ENCODE measurements around the gene P4HA1. TPM values are rescaled to one million over a fixed set of nuclear protein-coding genes. Genes with fewer than 3 reads are reported as not detected.

The P4HA1 gene
- total RNA-seq, 1 experiment from 2014 or later = 181 TPM

DNA sequence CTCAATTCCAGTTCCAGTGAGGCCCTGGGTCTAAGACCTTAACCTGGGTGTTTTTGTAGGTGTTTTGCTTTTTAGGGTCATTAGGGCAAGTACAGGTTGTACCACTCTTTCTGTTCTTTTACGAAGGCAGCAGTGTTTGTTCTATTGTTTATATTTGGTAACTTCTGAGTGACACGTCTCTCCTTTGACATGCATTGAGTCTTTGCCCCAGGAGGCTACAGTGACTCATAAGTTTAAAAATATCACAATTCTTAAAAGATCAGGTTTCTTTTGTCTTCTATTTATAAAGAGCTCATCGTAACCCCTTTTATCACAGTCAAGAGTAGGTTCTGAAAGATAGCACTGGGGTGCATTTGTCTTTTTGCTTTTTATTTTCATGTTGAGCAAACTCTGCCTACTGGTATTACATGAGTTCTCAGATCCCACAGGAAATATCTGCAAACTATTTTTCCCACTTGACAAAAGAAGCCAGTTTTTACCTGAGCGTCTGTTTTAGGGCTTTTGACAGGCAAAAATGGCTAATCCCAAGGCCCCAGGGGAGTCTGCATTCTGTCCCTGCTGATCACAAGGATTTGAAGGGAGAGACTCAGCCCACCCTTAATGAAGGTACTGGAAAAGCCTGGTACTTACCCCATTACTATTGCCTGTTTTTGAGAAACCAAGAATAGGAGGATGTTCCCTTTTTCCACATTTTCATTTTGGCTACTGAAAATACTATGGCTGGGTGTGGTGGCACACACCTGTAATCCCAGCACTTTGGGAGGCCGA, 21.5 kb upstream of the P4HA1 start:
- CTCF ChIA-PET = interaction anchor here (0.6 to 1.6 kb wide), 3 partner anchors 15 to 22 kb away, joined by 3 to 20 read pairs (median 7); partner anchors contain the start of gene P4HA1
- Histone ChIP-seq H3K9ac (ENCODE audit: low read length) (peak overlapping the region; percentile 40), H3K27me3 (ENCODE audit: low read length) (no peaks in the 10 kb centered on the region), H3K4me2 (ENCODE audit: low read length) (peak overlapping the region; percentile 75), H2AFZ (ENCODE audit: low read length) (peak overlapping the region; percentile 3; the same call in 1 of the 2 replicates), H3K4me1 (ENCODE audit: insufficient read depth, low read length) (peaks cover 59% of the 10 kb centered on the region), H3K9me3 (ENCODE audit: low read length) (no peaks in the 10 kb centered on the region), H4K20me1 (ENCODE audit: low read length) (no peaks in the 10 kb centered on the region), H3K4me3 (ENCODE audit: low read length) (peak overlapping the region; percentile 45), H3K9me2 (replicated peaks; ENCODE audit: low read length) (no peaks in the 10 kb centered on the region), H3K36me3 (ENCODE audit: low read depth, low read length) (no peaks in the 10 kb centered on the region), H3K27ac (ENCODE audit: low read length) (peak overlapping the region; percentile 81), H3K79me2 (ENCODE audit: low read length) (no peaks in the 10 kb centered on the region), H3F3A (ENCODE audit: low read length, unreplicated experiment) (peaks cover 6% of the 10 kb centered on the region)
- ATAC-seq (peak; percentile 87), DNase-seq (peak; percentile 99)
- intact Hi-C loops (cut with micrococcal nuclease) = loop anchor here (1.0 kb wide), 3 partner anchors 8 to 22 kb away; partner anchors contain the start of genes NUDT13 and P4HA1
- POLR2A ChIA-PET (ENCODE audit: unreplicated experiment) = interaction anchor here (0.6 to 1.0 kb wide), 3 partner anchors 22 to 129 kb away, joined by 3 to 15 read pairs (median 5); partner anchors contain the start of genes DNAJC9 and P4HA1
- TF ChIP-seq, protein P1, sequence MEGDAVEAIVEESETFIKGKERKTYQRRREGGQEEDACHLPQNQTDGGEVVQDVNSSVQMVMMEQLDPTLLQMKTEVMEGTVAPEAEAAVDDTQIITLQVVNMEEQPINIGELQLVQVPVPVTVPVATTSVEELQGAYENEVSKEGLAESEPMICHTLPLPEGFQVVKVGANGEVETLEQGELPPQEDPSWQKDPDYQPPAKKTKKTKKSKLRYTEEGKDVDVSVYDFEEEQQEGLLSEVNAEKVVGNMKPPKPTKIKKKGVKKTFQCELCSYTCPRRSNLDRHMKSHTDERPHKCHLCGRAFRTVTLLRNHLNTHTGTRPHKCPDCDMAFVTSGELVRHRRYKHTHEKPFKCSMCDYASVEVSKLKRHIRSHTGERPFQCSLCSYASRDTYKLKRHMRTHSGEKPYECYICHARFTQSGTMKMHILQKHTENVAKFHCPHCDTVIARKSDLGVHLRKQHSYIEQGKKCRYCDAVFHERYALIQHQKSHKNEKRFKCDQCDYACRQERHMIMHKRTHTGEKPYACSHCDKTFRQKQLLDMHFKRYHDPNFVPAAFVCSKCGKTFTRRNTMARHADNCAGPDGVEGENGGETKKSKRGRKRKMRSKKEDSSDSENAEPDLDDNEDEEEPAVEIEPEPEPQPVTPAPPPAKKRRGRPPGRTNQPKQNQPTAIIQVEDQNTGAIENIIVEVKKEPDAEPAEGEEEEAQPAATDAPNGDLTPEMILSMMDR (conservative IDR thresholded peaks at IDR 0.05; ENCODE audit: low read depth, low read length) = no peak
- TF ChIP-seq EZH2phosphoT487 (IDR thresholded peaks at IDR 0.05; ENCODE audit: borderline replicate concordance, low read length) = no peak
- TF ChIP-seq EZH2 (IDR thresholded peaks at IDR 0.05; ENCODE audit: low read length, unreplicated experiment) = no peak
- TSS peak; percentile 87 for BruUV-seq (replicated peaks)

DNA sequence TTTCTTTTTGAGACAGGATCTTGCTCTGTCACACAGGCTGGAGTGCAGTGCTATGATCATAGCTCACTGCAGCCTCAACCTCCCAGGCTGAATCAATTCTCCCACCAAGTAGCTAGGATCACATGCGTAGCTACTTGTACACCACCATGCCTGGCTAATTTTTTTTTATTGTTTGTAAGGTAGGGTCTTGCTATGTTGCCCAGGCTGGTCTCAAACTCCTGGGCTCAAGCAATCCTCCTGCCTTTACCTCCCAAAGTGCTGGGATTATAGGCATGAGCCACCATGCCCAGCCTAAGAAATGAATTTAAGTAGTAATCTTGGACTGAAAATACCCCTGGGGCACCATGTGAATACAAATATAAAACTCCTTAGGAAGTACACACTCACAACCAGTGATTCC, 19.4 kb upstream of the P4HA1 start:
- no TSS peak for BruUV-seq (replicated peaks)
- H3K9me3 ChIP-seq (ENCODE audit: low read length) = no peaks in the 10 kb centered on the region
- no peaks in the 10 kb centered on the region for H3K79me2 ChIP-seq (ENCODE audit: low read length)
- TF ChIP-seq EZH2 (IDR thresholded peaks at IDR 0.05; ENCODE audit: low read length, unreplicated experiment) (no peak), EZH2phosphoT487 (IDR thresholded peaks at IDR 0.05; ENCODE audit: borderline replicate concordance, low read length) (no peak)
- TF ChIP-seq, protein P1 (conservative IDR thresholded peaks at IDR 0.05; ENCODE audit: low read depth, low read length) = no peak
- no peak overlapping the region for H3K4me3 ChIP-seq (ENCODE audit: low read length)
- peaks cover 15% of the 10 kb centered on the region for H3F3A ChIP-seq (ENCODE audit: low read length, unreplicated experiment)
- H3K9ac ChIP-seq (ENCODE audit: low read length) = no peak overlapping the region
- ChIA-PET POLR2A (ENCODE audit: unreplicated experiment) (no interaction called here), CTCF (no interaction called here)
- H3K27me3 ChIP-seq (ENCODE audit: low read length) = no peaks in the 10 kb centered on the region
- no peak overlapping the region for H3K4me2 ChIP-seq (ENCODE audit: low read length)
- H3K27ac ChIP-seq (ENCODE audit: low read length) = no peak overlapping the region
- H4K20me1 ChIP-seq (ENCODE audit: low read length) = no peaks in the 10 kb centered on the region
- DNase-seq = peak; percentile 4
- intact Hi-C loops (cut with micrococcal nuclease) = no loop called here
- H3K36me3 ChIP-seq (ENCODE audit: low read depth, low read length) = no peaks in the 10 kb centered on the region
- H3K9me2 ChIP-seq (replicated peaks; ENCODE audit: low read length) = no peaks in the 10 kb centered on the region
- no peak overlapping the region for H2AFZ ChIP-seq (ENCODE audit: low read length)
- no peak for ATAC-seq
- H3K4me1 ChIP-seq (ENCODE audit: insufficient read depth, low read length) = peaks cover 60% of the 10 kb centered on the region

Measured in PC-3 (cell line).